GM19468 (cell line): Measurements from ENCODE around the gene TPRN.

Experiments
- ATAC-seq: cut with Tn5 transposase; IDR thresholded peaks from one replicate; pipeline ENCODE4 v1.9.1; 2021; ENCODE audit warnings: mild to moderate bottlenecking, moderate library complexity, moderate number of reproducible peaks; ENCODE audit not compliant: unreplicated experiment; ENCODE audit errors: extremely low read depth

TPRN gene

DNA sequence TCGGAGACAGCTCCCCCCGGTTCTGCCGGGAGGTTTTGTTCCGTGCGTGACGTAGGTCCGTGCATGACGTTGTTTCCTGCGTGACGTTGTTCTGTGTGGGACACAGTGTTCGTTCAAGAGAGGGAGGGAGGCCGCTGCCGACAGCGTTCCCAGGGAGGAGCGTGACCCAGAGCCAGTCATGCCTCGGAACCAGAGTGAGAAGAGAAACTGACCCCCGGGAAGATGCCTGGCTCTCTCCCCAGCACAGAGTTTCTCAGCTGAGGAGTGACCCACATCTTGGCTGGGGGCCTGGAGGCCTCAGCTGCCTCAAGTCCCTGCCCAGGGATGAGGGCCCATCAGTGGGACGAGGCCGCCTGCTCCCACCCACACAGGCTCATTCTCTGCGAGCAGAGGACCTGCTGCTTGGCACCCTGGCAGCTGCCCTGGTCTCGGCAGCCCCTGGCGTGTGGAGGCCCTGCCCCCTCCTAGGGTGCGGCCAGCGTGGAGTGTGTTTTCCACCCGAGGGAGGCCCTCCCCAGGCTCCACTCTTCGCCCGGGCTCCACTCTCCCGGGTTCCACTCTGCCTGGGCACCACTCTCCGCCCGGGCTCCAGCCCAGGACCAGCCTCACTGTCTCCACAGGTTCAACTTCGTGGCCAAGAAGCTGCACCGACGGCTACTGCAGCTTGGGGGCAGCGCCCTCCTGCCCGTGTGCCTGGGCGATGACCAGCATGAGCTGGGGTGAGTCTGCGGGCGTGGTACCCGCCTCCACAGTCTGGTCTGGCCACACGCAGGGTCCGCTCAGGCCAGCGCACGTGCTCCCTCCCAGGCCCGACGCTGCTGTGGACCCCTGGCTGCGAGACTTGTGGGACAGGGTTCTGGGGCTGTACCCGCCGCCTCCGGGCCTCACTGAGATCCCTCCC lies 12.9 kb upstream of the TPRN start:
- no peak for ATAC-seq

DNA sequence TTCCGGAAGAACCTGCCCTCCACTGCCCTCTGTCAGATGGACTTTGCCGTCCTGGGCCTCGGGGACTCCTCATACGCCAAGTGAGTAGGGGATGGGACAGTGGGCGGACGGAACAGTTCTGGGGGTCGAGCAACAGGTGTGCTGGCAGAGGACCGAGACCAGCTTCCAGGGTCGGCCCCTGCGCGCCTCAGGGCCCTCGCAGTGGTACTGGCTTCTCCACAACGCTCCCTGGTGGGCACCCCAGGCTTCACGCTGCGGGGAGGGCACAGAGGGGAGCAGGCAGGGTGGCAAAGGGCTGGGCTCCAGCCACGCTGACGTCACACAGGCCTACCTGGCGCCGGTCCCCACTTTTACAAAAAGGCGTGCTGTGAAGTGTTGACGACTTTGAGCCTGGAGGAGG lies 12.0 kb upstream of the TPRN start:
- ATAC-seq = no peak

DNA sequence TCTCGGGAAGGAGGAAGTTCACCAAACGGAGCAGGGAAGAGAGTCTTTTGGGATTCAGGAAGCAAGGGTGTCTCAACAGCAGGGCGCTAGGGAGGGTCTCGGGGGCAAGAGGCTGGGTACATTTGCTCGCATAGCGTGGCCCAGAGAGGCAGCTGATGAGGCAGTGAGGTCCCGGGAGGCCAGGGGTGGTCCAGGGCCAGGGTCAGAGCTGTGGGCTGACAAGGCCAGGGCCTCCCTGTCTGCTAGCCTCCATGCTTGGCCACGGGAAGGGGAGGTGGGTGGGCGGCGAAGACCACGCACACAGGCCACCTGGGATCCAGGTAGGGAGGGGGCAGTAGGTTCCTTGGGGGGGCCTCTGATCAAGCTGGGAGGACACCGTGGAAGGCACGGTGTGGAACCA lies 11.0 kb upstream of the TPRN start:
- no peak for ATAC-seq

DNA sequence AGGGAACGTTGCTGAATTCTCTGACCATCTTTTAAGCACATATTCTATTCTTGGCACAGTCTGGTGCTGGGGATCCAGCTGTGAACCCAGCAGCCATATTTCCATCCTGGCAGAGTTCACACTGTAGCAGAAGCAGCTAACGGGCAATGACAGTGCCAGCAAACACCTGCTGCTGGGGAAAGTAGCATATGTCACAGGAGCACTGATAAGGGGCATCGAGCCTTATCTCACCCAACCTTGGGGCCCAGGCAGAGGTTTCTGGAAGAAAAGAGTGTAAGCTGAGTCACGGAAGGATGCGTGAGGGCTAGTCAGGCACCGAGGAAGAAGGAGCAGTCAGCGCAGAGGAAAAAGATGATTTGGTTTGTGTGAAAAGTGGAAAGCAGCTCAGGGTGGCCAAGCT lies 6.1 kb upstream of the TPRN start:
- ATAC-seq = no peak

DNA sequence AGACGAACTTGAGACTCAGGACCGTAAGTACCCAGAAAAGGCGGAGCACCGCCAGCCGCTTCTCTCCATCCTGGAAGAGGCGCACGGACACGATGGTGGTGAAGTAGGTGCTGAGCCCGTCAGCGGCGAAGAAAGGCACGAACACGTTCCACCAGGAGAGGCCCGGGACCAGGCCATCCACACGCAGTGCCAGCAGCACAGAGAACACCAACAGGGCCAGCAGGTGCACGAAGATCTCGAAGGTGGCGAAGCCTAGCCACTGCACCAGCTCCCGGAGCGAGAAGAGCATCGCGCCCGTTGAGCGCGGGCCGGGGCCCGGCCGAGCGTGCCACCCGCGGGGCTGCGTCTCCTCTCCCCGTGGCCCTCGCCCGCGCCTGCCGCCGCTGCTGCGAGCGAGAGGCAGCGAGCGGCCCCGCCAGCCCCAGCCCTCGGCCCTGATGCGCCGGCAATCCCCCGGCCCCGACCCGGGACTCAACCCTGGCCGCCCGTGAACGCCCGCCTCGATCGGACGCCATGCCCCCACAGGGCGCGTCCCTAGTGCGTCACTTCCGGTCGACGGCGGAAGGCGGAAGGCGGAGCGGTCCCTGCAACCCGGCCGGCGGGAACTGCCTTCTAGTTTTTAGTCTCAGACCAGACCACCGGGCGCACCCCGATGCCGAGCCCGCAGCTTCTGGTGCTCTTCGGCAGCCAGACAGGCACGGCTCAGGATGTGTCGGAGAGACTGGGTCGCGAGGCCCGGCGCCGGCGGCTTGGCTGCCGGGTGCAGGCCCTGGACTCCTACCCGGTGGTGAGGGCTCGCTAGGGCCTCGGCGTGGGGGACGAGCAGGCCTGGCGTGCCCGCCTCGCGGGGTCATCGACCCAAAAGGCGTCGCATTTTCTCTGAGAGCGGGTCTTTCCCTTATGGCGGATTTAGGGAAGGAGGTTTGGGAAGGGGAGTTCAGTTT lies 4.9 kb upstream of the TPRN start, which contains the start of the genes NDOR1 and TMEM203:
Gene NDOR1, plus strand, starts transcription at position 575 of the 944 bp plus-strand sequence. Its CDS starts 78 bp downstream, at position 653.
Gene TMEM203, minus strand, starts transcription at position 523 of the 944 bp plus-strand sequence. Its CDS starts 234 bp downstream, at position 289.
- peak; percentile 27 for ATAC-seq

DNA sequence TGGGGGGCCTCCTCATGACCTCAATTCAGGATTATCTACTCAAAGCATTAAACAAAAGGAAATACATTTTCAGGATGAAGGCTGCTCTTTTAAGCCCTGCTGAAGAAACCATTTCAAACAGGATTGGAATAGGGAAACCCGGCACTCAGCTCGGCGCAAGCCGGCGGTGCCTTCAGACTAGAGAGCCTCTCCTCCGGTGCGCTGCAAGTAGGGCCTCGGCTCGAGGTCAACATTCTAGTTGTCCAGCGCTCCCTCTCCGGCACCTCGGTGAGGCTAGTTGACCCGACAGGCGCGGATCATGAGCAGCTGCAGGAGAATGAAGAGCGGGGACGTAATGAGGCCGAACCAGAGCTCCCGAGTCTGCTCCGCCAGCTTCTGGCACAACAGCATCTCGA lies 4.2 kb upstream of the TPRN start:
- no peak for ATAC-seq

DNA sequence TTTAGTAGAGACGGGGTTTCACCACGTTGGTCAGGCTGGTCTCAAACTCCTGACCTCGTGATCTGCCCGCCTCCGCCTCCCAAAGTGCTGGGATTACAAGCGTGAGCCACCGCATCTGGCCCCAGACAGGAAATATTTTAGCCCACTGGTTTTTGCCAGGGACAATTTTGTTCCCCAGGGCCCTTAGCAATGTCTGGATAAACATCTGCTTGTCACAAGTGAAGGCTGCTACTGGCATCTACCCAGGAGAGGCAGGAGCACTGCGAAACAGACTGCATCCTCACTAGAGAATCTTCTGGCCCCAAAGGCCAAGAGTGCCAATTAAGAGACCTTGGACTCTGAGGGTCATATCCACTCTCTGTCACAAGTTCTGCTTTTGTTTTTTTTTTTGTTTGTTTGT lies 2.4 kb upstream of the TPRN start:
- ATAC-seq = no peak

DNA sequence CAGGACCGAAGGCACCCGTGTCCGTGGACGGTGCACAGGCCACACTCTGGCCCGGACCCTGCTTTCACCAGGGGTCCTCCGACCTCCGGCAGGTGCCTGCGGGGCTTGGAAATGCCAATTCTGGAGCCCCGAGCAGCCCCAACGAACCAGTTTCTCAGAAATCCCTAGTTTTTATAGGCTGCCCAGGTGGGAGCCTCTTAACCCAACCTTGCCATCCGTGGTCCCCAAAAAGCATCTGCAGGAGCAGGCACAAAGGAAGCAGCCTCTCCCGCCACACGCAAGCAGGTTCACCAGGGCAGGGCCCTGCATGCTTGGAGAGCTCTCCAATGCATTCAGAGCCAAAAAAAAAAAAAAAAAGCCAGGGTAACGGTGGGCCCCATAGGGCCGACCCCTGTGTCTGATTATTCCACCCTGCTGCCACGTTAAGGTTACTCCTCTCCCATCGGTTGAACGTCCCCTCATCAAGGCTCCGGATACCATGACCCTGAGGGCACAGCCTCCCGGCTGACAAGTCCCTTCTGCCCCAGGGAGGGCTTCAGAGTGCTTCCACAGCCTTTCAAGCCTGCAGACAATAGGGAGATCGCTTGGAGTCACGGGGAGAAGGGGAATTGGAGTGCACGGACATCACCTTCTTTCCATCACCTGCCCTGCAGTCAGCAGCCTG lies 796 bp upstream of the TPRN start:
- no peak for ATAC-seq

DNA sequence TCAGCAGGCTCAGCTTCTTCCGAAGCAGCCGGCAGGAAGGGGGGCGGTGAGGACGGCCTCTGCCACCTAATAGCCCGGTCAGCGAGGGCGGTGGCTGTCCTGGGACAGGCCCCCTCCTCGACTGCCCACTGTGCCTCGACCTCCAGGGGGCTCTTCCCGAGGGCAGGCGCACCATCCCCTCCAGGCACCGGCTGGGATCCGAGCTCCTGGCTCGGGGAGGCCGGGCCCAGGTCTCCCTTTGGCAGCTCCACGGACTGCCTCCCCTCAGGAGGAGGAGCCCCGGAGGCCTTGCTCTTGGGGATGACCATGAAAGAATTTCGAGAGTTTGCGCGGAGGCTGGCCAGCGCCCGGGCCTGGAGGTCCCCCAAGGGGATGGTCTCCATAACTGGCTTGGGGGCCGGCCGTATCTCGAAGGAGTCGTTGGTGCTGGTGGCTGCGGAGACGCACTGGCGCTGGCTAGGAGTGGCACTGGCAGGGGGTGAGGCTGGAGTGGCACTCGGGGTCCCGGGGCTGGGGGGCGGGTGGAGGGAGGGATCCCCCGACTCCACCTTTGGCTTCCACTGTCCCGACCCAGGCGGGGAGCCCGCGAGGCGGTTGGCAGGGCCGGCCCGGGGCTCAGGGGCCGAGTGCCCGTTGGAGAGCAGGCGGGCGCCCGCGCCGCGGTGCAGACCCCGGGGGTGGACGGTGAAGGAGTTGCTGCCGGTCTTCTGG lies 975 bp downstream of the TPRN start:
- no peak for ATAC-seq

DNA sequence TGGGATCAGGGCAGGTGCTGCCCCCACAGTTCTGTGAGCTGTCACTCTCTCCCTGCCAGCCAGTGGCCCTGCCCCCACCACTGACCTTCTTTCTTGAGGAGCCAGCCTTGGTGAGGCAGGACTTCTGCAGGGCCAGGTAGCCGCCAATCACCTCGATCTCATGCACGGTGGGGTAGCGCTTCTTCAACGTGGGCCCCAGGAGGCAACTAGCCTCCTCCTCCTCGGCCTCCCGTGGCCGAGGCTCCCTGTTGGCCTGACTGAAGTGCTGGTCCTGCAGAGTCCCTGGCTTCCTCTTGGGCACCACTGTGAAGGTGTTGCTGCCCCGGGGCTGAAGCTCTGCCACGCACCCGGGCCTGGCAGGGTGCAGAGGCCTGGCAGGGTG lies 1.6 kb downstream of the TPRN start:
- no peak for ATAC-seq

DNA sequence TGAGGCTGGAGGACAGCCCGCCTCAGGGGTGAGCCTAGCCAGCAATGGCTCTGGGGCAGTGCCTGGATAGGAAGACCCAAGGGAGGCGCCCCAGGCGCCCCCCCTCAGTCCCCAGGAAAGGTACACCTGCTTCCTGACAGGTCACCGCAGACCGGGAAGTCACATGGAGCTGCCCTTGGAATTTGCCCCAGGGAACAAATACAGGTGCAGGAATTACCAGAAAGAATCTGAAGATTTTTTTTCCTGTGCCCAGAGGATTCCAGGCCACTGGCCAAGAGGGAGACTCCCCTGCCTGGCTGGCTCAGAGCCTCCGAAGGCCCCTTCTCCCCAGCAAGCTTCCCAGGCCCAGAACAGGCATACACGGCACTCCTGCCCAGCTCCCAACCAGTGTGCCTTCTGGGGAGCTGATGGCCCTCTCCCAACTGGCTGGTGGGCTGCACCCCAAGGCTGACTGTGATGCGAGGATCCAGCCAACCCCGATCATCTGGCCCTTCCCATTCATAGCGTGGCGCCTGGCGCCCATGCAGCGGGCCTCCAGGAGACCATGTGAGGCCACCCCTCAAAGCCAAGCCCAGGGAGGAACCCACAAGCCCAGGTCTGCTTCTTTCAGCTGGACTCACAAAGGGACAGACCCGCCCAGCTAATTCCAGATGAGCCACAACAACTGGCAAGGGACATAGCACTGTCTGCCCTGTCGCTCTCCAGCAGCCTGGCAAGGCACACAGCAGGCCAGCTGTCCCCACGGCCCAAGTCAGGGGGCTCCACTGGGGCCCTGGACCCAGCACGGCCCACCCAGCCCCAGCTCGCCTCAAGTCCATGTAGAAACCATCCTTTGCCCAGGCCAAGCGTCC lies 2.3 kb downstream of the TPRN start:
- ATAC-seq = no peak

DNA sequence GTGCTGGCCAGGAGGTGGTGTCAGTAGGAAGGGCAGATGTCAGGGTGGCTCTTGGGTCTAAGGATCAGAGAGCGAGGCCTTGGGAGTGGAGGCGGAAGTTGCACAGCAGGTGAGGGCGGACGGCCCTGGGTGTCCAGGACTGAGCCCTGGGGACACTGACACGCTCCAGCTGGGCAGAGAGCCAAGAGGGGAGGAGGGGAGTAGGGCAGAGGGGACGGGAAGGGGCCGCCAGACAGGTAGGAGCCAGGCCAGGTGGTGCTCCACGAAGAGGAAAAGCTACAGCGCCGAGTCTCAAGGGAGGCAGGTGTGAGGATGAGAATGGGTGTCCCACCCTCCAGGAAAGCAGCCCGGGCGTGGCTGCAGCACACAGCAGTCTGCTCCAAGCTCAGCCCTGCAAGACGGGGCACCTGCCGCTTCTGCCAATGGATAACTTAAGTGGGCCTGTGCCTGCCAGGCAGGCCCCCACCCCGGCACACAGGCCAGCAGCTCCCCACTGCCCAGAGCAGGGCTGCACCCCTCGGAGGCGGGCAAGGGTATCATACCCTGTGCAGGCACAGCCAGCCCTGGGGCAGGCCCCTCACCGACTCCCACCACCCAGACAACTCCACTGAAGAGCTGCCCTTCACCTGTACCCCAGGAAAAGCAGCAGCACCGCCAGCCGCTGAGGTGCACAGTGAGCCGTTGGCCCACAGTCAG lies 4.9 kb downstream of the TPRN start:
- ATAC-seq = no peak

DNA sequence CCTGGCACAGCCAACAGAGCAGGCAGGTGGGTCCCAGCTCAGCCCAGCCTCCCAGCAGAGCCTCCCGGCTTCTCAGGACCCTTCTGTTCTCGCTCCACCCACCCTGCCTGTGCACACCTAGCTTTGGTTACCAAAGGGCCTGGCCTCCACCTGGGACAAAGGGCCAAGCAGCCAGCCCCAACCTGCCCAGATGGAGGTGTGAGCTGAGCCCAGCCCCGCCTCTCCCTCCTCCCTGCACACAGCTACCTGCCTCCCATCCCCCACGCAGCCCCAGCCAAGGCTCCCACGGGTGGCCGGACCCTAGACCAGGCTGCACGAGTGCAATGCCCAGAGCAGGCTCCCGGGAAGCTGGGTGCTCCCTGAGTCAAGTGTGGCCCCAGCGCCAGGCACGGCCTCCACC lies 5.6 kb downstream of the TPRN start:
- no peak for ATAC-seq

DNA sequence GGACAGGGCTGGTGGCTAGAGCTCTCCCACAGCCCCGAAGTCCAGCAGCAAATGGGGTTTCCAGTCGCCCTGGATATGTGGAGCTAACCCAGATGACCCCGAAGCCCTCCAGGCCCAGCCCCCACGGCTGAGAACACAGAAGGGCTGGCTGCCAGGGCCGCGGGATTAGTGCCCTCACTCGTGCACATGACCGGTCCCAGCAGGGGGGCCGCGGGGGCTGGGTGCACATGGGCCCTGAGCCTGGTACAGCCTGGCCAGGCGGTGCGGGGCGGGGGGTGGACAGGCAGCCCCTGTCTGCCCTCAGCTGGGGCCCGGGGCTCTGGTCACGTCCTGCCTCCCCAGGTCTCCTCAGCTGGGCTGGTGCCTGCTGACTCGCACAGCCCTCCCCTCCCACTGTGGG lies 6.2 kb downstream of the TPRN start:
- no peak for ATAC-seq

DNA sequence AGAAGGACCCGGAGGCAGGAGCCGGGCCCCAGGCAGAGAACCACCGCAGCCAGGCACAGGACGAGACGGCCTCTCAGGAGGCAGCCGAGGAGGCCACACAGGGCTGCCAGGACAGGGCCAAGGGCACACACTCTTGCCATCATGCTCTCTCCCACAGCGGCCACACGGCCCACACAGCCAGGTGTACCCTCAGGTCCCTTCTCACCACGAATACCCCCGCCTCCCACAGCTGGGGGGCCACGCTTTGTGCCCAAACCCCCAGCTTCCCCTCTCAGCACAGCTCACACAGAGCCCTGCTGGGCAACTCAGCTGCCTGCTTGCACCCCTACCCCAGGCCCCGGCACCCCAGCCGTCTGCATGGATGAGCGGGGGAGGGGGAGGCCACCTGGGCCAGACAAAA lies 6.8 kb downstream of the TPRN start:
- ATAC-seq = no peak

DNA sequence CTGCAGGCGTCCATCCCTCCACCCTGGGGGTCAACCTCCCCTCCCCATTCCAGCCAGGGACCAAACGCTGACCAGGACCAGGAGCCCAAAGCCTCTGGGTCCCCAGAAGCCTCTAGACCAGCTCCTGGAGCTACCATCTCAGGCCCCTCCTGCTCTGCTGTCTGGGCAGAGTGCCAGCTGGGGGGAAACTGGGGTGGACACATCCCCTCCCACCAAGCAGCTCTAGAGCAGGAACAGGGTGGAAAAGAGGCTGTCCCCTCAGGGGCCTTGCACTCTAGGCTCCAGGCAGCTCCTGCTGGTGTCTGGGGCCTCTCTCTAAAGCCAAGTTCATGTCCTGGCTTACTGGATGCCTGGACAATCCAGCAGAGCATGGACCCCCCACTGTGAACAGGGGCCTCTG lies 7.7 kb downstream of the TPRN start:
- ATAC-seq = no peak

DNA sequence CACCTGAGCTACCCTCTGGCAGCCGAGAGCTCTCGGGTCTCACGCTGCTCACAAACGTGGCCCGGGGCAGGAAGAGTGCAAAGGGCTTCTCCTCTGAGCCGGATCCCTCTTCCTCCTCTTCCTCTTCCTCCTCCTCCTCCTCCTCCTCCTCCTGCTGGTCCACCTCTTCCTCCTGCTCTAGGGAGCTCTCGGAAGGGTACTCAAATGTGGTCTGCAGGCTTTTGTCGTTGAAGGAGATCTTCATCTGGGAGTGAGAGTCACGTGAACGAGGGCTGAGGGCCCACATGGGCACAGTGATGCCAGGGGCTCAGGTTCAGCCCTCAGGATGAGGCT lies 8.1 kb downstream of the TPRN start:
- no peak for ATAC-seq

DNA sequence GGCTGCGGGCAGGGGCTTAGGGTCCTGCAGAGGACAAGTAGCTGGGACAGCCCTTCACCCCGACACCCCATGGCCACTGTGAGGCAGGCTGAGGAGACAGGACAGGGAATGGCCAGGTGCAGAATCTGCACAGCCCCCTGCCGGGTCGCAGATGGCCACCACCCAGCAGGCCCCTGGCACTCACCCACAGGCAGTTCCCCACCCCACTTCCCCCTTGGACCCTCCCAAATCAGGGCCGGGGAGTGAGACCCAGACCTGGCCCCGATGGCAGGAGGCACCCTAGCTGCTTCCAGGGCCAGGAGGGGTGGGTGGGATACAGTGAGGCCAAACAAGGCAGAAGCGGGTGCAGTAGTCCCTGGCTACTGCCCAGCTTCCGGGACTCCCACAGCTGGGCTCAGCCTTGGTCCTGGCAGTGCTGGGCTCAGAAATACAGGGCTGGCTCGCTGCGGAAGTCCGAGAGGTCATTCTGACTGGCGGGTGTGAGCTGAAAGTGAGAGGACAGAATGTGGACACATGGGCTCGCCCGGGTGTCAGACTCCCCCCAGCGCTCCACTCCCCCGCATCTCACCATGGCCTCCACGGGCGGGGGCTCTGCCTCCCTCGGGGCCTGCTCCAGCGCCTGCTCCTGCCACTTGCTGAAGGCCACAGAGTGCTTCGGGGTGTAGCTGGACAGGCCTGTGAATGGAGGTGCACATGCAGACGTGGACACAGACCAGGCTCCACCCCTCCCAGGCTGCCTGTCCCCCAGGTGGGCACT lies 8.7 kb downstream of the TPRN start:
- no peak for ATAC-seq
